ENCODE data around the gene KCNQ5.

DNA sequence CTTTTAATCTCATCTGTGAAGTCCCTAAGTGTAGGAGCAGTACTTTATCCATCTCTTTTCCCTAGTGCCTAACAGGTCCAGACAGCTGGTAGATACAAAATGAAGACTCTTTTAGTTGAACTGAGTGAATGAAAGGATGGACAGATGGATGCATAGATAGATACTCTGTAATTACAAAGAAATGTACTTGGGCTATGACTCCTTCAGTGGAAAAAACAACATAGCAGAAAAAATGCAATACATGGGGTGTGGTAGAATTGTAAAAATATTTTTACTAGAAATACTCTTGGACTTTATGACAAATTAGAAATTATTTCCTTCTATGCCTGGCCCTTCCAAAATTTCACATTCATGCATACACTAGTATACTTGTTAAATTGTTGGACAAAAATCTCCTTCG is 29.3 kb downstream of the KCNQ5 start:
- TF ChIP-seq POLR2AphosphoS5 (IDR thresholded peaks at IDR 0.05) = no peak
- TF ChIP-seq, protein P1, sequence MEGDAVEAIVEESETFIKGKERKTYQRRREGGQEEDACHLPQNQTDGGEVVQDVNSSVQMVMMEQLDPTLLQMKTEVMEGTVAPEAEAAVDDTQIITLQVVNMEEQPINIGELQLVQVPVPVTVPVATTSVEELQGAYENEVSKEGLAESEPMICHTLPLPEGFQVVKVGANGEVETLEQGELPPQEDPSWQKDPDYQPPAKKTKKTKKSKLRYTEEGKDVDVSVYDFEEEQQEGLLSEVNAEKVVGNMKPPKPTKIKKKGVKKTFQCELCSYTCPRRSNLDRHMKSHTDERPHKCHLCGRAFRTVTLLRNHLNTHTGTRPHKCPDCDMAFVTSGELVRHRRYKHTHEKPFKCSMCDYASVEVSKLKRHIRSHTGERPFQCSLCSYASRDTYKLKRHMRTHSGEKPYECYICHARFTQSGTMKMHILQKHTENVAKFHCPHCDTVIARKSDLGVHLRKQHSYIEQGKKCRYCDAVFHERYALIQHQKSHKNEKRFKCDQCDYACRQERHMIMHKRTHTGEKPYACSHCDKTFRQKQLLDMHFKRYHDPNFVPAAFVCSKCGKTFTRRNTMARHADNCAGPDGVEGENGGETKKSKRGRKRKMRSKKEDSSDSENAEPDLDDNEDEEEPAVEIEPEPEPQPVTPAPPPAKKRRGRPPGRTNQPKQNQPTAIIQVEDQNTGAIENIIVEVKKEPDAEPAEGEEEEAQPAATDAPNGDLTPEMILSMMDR (IDR thresholded peaks at IDR 0.05) = no peak

Measured in suprapubic skin (tissue), 3 donors.